Brain pericyte (primary cell): Measurements from ENCODE around the gene RAD51B.

Experiments used
- DNase-seq: peaks from one replicate; pipeline ENCODE4 v3.0.0-alpha.2; 2012; ENCODE audit warnings: low read depth, low spot score

The RAD51B gene

DNA sequence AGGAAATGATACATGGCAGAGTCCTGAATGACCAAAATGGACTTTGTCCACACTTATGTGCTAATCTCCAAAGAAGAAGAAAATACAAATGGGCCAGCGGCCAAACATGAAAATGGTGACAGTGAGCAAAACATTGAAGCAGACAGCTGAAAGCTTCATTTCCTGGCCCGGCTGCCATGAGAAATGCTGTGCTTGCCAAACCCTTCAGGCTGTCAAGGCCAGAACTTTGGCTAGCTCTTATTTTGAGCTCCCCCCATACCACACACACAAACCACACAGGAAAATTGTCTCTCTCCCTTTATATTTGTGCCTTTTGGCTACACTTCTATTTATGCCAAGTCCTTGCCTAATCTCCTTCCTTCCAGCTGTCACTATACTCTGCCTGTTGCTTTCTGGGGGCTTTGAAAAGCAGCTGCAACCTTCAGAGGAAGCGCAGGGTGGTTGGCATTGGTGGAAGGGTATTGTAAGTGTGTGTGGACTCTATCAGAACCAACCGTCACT is 323.8 kb downstream of the RAD51B start:
- no peak for DNase-seq

- DNase-seq: no peak
Measured at GRCh38 chr14:68144051-68144681, 324.6 kb downstream of the RAD51B start.

DNA sequence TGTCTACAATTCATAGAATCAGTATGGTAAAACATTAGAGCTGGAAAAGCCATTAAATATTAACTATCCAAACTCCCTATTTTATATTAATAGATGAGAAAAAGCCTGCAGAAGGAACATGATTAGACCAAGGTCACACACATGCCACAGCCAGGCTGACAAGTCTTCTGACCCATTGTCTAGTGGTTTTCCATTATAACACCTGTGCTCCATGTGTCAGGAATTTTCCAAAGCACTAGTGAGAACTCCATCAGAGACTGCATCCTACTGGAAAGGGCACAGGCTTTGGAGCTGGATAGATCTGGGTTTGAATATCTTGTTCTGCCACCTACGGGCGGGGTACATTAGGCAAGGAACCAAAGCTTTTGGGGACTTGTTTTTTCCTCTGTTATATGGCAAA is 325.5 kb downstream of the RAD51B start:
- no peak for DNase-seq

DNA sequence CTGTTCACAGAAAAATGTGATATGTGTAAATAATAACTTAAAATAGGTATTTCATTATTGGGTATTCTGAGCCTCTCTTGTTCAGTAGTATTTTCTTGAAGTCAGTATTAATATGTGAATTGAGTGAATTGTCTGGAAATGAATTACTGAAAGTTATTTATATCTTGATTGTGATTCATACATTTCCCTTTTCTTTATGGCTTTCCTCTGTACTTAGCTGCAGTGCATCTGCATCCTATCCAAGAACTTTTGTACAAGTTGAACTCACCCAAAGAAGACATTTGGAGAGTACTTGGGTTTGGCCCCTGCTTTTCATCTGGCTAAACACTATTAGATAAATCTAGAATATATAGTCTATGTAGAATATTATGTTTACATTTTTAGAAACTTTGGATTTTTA is 326.0 kb downstream of the RAD51B start:
- no peak for DNase-seq

GRCh38 chr14:68146818-68147217 is 327.2 kb downstream of the RAD51B start:
- peak; percentile 53 for DNase-seq

DNA sequence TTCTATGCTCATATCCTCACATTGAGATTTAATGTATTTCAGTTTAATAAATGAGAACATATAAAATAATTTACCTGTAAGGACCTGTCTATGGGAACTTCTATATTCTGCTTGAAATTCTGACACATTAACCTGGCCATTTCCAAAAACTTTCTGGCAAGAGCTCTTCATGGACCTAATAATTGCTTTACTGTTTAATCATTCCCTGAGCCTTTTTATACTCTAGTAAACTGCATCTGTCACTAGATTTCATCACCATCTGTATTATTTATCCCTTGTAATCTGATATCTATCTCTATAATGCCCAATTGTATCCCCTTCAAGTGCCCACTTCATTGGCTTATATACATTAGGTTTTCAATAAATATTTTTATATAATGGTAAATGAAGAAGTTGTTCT is 327.7 kb downstream of the RAD51B start:
- no peak for DNase-seq

GRCh38 chr14:68148276-68148675 is 328.7 kb downstream of the RAD51B start:
- no peak for DNase-seq

DNA sequence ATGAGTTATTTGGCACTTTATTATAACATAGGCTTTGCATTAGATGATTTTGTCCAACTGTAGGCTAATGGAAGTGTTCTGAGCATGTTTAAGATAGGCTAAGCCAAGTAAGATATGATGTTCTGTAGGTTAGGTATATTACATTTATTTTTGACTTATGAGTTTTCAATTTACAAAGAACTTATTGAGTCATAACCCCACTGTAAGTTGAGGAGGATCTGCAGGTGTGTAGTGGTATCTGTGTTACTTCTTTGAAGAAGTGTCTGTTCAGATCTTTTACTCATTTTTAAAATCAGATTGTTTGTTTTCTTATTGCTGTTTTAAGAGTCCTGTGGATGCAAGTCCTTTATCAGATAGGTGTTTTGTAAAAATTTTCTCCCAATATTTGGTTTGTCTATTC is 329.2 kb downstream of the RAD51B start:
- no peak for DNase-seq

DNA sequence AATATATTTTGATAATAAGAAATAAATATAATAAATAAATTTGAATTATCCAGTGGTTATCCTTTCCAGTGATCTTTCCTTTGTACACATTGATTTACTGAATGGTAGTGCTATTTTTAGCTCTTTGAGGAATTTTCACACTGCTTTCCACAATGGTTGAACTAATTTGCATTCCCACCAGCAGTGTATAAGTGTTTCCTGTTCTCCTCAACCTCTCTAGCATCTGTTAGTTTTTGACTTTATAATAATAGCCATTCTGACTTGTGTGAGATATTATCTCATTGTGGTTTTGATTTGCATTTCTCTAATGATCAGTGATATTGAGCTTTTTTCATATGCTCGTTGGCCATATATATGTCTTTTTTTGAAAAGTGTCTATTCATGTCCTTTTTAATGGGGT is 333.7 kb downstream of the RAD51B start:
- DNase-seq: no peak

DNA sequence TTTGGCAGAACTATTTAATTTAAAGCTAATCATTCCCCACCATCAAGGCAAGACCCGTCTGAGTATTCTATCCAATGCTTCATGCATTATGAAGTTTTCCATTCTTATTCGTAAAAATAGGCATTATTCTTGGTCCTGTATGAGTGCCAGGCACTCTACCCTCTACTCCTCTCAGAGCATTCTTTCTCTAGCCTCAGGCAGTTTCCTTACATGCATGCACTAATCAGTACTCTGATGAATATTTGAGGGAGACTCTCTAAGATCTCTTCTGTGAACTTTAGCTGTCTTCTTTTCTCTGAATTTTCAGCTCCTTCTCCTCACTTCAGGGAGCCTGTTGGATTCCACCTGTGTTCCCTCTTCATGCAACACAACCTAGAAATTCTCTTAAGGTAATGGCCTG is 334.7 kb downstream of the RAD51B start:
- no peak for DNase-seq

DNA sequence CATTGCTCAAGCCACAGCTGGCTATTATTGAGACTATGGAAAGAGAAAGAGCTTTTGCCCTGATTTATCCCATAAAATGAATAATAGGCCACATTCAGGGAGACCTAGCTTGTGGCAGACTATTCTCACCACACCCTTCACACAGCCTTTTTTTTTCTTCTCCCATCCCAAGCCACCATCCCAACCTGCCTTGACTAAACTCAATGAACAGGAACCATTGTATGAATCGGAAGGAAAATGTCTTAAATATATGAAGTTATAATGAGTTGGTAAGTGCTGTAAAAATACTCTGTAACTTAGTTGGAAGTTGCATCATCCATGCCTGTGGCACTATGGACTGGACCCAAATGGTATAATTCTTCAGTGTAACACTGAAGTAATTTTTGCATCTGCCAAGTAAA is 338.4 kb downstream of the RAD51B start:
- no peak for DNase-seq

GRCh38 chr14:68158640-68159039 is 339.1 kb downstream of the RAD51B start:
- DNase-seq: no peak

DNA sequence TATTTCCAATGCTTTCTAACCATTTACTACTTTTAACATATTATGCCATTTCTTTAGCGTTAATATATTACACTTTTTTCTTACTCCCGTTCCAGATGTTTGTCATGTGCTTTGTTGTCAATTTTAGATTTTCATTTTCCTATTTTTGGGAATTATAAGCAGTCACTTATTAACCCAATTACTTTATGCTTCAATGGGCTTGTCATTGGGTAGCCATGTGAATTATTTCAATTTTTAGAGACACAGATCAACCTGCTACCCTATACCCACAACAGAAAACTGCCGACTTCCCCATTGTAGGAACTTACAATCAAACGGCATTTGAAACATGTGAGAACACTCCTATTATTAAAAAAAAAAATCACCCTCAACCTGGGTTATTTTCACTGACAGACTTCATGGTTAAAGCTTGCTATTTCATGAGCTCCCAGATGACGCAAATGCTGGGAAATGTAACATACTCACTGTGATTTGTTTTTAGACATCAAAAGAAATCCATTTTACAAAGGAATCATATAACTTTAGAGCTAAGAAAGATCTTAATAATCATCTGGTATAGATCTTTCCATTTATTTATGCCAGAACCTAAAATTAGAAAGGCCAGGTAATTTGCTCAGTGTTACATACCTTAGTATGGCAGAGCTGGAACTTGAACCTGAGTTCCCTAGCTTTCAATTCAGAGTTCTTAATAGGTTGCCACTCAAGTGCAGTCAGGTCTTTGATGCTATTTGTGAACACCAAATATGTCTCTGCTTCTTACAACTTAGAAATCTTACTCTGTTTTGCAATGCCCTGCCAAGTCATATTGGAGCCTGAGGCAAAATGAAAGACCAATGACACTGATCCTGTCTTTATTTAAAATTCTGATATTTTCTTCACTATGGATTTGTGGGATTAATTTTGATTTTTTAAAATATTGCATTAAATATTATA is 340.4 kb downstream of the RAD51B start:
- no peak for DNase-seq

DNA sequence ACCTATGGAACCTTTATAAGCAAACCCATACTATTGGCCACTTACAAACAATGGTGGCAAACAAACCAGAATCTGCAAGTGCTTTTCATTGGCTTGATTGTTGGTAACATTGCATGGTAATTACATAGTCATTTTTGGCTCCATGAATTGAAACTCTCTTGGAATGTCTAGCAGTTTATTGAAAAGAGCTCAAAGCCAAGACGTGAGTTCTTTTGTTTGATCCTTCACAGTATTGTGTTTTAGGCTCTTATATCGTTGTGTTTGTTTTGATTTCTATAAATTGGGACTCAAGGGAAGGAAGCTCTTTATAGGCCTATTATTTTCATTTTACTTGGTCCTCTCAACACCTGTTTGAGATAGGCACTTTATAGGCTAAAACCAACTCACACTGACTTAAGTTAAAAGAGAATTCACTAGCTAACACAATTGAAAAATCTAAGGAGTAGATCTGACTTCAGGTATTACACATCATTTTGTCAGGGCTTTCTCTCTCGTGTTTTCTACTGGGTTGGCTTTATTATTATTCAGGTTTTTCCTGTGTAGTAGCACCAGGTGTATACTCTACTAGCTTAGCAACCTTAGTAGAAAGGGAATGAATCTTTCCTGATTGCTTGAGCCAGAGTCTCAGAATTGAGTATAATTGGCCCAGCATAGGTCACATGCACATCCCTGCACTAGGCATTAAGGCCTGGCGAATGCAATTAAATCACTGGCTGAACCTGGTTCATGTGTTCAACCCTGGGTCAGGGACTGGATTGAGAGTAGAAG is 341.4 kb downstream of the RAD51B start:
- DNase-seq: no peak

DNA sequence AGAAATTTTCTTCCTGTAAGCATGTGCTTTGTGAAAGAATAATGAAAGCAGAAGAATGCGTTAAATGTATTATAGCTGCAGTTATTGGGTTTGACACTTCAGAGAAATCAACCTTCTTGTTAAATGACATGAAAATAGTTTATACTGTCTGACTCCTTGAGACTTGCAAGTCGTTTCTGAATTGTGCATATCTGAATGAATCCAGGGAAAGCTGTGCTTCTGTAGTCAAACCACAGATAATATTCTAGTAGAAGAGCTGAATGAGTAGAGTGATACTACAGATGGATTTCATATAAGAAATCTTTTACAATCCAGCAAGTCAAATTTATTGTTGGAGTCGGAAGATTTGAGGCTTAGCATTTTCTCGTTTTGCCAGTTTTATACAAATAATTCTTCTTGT is 343.3 kb downstream of the RAD51B start:
- no peak for DNase-seq

DNA sequence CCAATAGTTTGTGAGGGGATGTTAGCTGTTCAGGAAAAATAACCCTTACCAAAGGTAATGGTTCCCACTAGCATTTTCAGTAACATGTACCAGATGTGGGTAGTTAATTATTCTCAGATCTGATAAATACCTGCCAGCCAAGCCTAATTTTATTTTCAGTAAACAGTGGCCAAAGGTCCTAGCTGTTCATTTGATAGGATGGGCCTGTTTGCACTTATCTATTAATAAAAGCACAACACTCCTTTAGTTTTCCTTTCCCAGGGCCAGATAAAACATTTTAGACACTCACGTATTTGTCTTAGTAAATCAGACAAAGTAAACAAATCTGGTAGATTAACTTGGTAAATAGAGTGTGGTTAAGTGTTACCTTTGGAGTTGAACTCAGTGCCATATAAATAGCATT is 345.1 kb downstream of the RAD51B start:
- no peak for DNase-seq

DNA sequence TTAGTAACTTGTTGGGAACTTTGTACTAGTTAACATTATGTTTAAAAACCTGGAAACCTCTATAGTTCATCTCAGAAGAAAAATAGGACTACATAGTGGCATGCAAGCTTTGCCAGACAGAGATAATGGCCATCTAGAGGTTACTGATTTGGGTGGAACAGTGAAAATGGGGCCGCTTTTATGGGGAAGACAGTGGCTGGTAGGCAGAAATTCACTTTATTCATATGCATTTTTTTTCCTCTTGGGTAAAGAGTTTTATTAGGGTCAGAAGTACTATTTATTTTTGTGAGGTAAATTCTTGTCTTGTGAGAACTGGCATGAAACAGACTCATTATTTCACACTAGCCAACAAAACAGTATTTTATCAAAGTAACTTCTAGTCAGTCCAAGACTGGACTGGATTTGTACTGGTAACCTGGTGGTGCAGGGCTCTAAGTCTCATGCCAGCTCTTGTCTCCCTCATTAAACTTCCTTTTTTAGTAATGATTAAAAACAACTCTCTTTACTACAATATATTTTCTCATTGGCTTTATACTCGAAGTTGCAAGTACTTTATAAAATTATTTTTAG is 345.8 kb downstream of the RAD51B start:
- no peak for DNase-seq

- DNase-seq: no peak
Measured at GRCh38 chr14:68166731-68167382, 347.3 kb downstream of the RAD51B start.

DNA sequence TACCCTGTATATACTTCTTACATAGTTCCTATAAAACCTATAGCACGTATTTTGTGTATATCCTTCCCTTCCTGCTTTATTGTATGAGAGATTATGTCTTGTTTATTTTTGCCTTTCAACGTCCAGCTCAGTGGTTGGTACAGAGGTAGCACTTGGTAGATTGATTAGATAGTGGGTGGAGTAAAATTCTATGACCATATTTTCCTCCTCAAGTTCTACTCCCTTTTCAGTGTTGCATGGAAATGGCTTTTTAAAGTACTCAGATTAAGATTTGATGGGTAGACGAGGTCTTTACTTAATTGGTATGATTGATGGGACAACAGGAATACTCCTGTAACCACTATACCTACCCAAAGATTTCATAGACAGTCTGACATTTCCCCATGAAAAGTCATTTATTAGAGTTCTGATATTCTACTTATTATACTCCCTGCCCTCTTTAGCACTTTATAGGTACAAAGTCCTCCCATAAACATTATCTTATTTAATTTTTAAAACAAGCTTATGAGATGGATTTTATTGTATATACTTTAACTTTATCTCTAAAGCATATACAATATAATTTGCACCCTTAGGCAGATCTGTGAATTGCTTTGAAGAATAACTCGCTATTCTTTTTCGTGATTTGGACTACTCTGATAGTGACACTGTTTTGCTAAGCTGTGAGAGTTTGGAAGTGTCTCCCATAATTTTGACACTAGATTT is 348.0 kb downstream of the RAD51B start:
- DNase-seq: no peak

GRCh38 chr14:68168460-68169109 is 349.0 kb downstream of the RAD51B start:
- DNase-seq: no peak
